Astrocyte (in vitro differentiated cells and primary cell): Measurements from ENCODE around the gene GKAP1.
A peak's percentile ranks its signal among the peaks of the same experiment; 100 is the strongest.

Experiments used
- CTCF ChIP-seq: IDR thresholded peaks from 2 replicates; pipeline ENCODE4 v1.5.1; 2011; ENCODE audit warnings: low read depth, mild to moderate bottlenecking, inconsistent platforms, low read length, moderate library complexity; ENCODE audit not compliant: insufficient read depth
- EZH2 ChIP-seq: IDR thresholded peaks from 2 replicates; pipeline ENCODE4 v1.6.1; 2012; ENCODE audit warnings: mild to moderate bottlenecking, low read length, inconsistent platforms; ENCODE audit not compliant: insufficient read depth

GRCh38 chr9:83714329-83714728, 103.2 kb downstream of the GKAP1 start:
- peak; percentile 23 for TF ChIP-seq CTCF
- no peak for TF ChIP-seq EZH2
